Smooth muscle cell (in vitro differentiated cells): ENCODE measurements around the gene CEP120. TPM values are rescaled to one million over a fixed set of nuclear protein-coding genes. Genes with fewer than 3 reads are reported as not detected.
"Not testable (repeated sequence)": the region's sequence is repeated elsewhere in the genome, so short reads cannot be mapped to it uniquely, and the experiment has no call there.

Experiments used
- DNase-seq: peaks from one replicate; lab custom pipeline; 2025; ENCODE audit not compliant: unreplicated experiment; lab: John Stamatoyannopoulos, UW
- H2AFZ ChIP-seq: fragments of 200-600 bp; sonication (generic); 2 replicates; pipeline ENCODE4 v1.6.0; 2016; ENCODE audit warnings: antibody characterized with exemption, low read depth, mild to moderate bottlenecking
- H3F3A ChIP-seq: fragments of 200-600 bp; sonication (generic); 2 replicates; pipeline ENCODE4 v1.6.0; 2017; ENCODE audit warnings: antibody characterized with exemption, low read depth
- H3K27ac ChIP-seq: fragments of 200-600 bp; sonication (generic); 2 replicates; pipeline ENCODE4 v1.5.1; 2016; ENCODE audit warnings: low read depth, mild to moderate bottlenecking
- H3K27me3 ChIP-seq: fragments of 200-600 bp; sonication (generic); 2 replicates; pipeline ENCODE4 v1.6.1; 2016; ENCODE audit warnings: low read depth, mild to moderate bottlenecking
- H3K36me3 ChIP-seq: fragments of 200-600 bp; sonication (generic); 2 replicates; pipeline ENCODE4 v1.5.1; 2016; ENCODE audit warnings: low read depth
- H3K4me1 ChIP-seq: fragments of 200-600 bp; sonication (generic); 2 replicates; pipeline ENCODE4 v1.5.1; 2016; ENCODE audit warnings: low read depth
- H3K4me2 ChIP-seq: fragments of 200-600 bp; sonication (generic); 2 replicates; pipeline ENCODE4 v1.6.0; 2016; ENCODE audit warnings: mild to moderate bottlenecking
- H3K4me3 ChIP-seq: fragments of 200-600 bp; sonication (generic); 2 replicates; pipeline ENCODE4 v1.5.1; 2016; ENCODE audit warnings: mild to moderate bottlenecking
- H3K79me2 ChIP-seq: fragments of 200-600 bp; sonication (generic); 2 replicates; pipeline ENCODE4 v1.6.0; 2016; ENCODE audit warnings: low read depth, mild to moderate bottlenecking
- H3K9ac ChIP-seq: fragments of 200-600 bp; sonication (generic); 2 replicates; pipeline ENCODE4 v1.6.0; 2016; ENCODE audit warnings: low read depth
- H3K9me3 ChIP-seq: fragments of 200-600 bp; sonication (generic); replicated peaks from 2 replicates; pipeline ENCODE4 v1.5.1; 2016; ENCODE audit warnings: low read depth
- H4K20me1 ChIP-seq: fragments of 200-600 bp; sonication (generic); 2 replicates; pipeline ENCODE4 v1.6.0; 2016; ENCODE audit warnings: low read depth
- WGBS: methylation state at CpG from one replicate; pipeline ENCODE4 v1.1.7; 2016; ENCODE audit warnings: low lambda C conversion rate; 5-methylcytosine and 5-hydroxymethylcytosine counted together
- polyA plus RNA-seq: library from polyadenylated mRNA; unstranded; fragments of >200 nt; fragmentation: Nextera tagmentation; extraction: Ambion mirVana; gene quantifications from 2 replicates; pipeline ENCODE4 v1.2.1, GENCODE V29; 2016
- total RNA-seq: library from RNA; depleted of rRNA; stranded (reverse); fragments of >200 nt; gene quantifications from 2 replicates; pipeline ENCODE4 v1.2.3, GENCODE V29; 2014
- TF ChIP-seq, protein P1 (sequence below): fragments of 200-600 bp; sonication (generic); IDR thresholded peaks from 2 replicates; pipeline ENCODE4 v1.5.1; 2017; ENCODE audit warnings: borderline replicate concordance, mild to moderate bottlenecking, antibody characterized with exemption; ENCODE audit not compliant: insufficient read depth, poor library complexity, severe bottlenecking

Gene CEP120
- total and polyA plus RNA-seq, 2 experiments from 2014 or later = 6.5 to 30.2 TPM

DNA sequence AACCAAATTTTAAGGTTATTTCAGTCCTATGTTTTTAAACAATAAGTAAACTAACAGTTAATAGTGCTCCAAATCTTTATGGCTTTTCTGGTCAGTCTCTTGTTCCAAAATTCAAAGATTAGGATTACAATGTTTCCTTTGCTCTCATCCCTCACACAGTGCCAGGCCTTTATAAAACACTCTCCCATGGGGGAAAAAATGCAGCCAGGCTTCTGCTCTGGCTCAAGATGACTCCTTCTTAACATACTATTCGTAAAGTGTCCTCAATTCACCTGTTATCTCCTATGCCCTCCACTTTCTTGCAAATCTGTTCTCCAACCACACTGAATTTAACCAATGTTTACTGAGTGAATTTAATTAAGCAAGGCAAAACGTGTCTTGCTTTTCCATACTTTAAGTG is 1.4 kb downstream of the CEP120 start:
- 19% methylated on average over 2 of the region's 2 CpGs for WGBS
- Histone ChIP-seq H3K27ac (no peak overlapping the region), H3K4me3 (peak overlapping the region; percentile 87), H3K79me2 (peaks cover 32% of the 10 kb centered on the region), H3K4me1 (peaks cover 14% of the 10 kb centered on the region), H3K9ac (no peak overlapping the region), H4K20me1 (no peaks in the 10 kb centered on the region), H3K27me3 (no peaks in the 10 kb centered on the region), H3K9me3 (no peaks in the 10 kb centered on the region), H2AFZ (no peak overlapping the region), H3F3A (no peaks in the 10 kb centered on the region), H3K4me2 (peak overlapping the region; percentile 98), H3K36me3 (peaks cover 3% of the 10 kb centered on the region)
- no peak for DNase-seq
- TF ChIP-seq, protein P1, sequence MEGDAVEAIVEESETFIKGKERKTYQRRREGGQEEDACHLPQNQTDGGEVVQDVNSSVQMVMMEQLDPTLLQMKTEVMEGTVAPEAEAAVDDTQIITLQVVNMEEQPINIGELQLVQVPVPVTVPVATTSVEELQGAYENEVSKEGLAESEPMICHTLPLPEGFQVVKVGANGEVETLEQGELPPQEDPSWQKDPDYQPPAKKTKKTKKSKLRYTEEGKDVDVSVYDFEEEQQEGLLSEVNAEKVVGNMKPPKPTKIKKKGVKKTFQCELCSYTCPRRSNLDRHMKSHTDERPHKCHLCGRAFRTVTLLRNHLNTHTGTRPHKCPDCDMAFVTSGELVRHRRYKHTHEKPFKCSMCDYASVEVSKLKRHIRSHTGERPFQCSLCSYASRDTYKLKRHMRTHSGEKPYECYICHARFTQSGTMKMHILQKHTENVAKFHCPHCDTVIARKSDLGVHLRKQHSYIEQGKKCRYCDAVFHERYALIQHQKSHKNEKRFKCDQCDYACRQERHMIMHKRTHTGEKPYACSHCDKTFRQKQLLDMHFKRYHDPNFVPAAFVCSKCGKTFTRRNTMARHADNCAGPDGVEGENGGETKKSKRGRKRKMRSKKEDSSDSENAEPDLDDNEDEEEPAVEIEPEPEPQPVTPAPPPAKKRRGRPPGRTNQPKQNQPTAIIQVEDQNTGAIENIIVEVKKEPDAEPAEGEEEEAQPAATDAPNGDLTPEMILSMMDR = no peak

DNA sequence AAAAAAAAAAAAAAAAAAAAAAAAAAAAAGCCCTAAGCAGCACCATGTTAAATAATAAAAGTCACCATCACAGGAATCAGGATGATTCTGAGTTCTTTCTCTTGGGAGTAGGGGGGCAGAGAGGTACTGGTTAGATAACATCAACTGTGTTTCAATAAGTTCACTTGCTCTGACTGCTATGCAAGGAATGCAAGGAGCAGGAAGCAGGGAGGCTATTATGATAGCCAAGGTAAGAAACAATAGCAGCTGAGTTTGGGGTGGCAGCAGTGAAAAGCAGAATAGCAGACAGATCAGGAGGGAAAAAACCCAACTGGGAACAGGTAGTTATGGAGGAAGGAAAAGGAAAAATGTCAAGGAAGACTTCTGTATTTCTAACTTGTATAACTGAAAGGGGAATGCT is 8.2 kb downstream of the CEP120 start:
- TF ChIP-seq, protein P1 = no peak
- H3K79me2 ChIP-seq = peaks cover 10% of the 10 kb centered on the region
- DNase-seq = no peak
- H3K9me3 ChIP-seq = no peaks in the 10 kb centered on the region
- H3K9ac ChIP-seq = no peak overlapping the region
- H3F3A ChIP-seq = no peaks in the 10 kb centered on the region
- no peak overlapping the region for H3K27ac ChIP-seq
- H3K36me3 ChIP-seq = peaks cover 3% of the 10 kb centered on the region
- no peaks in the 10 kb centered on the region for H3K4me1 ChIP-seq
- no peak overlapping the region for H3K4me3 ChIP-seq
- no peak overlapping the region for H2AFZ ChIP-seq
- H3K27me3 ChIP-seq = no peaks in the 10 kb centered on the region
- no peak overlapping the region for H3K4me2 ChIP-seq
- H4K20me1 ChIP-seq = no peaks in the 10 kb centered on the region

DNA sequence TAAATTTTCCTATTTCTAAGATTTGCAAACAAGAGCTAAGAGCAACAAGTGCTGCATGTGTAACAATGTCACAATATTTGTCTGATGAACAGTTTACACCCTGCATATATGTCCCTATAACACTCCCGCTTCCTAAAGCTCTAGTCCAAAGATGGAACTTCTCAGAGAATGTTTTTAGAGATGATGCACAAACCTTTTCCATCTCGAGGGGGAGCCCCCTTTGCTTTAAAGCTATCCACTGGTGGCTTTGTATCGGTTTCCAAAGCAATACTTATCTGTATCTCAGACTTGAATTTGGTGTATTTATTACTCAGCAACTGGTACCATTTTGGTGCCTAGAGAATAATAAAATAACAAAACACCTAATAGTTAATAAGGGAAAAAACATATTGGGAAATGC is 11.0 kb downstream of the CEP120 start:
- no peaks in the 10 kb centered on the region for H3K27me3 ChIP-seq
- no peaks in the 10 kb centered on the region for H3K4me1 ChIP-seq
- H3K27ac ChIP-seq = no peak overlapping the region
- peaks cover 7% of the 10 kb centered on the region for H4K20me1 ChIP-seq
- DNase-seq = no peak
- H3K9ac ChIP-seq = no peak overlapping the region
- no peak overlapping the region for H3K4me2 ChIP-seq
- no peaks in the 10 kb centered on the region for H3K9me3 ChIP-seq
- no peaks in the 10 kb centered on the region for H3F3A ChIP-seq
- no peak overlapping the region for H2AFZ ChIP-seq
- no peaks in the 10 kb centered on the region for H3K36me3 ChIP-seq
- WGBS = 97% methylated on average over 3 of the region's 3 CpGs
- H3K4me3 ChIP-seq = no peak overlapping the region
- peaks cover 5% of the 10 kb centered on the region for H3K79me2 ChIP-seq
- TF ChIP-seq, protein P1 = no peak

DNA sequence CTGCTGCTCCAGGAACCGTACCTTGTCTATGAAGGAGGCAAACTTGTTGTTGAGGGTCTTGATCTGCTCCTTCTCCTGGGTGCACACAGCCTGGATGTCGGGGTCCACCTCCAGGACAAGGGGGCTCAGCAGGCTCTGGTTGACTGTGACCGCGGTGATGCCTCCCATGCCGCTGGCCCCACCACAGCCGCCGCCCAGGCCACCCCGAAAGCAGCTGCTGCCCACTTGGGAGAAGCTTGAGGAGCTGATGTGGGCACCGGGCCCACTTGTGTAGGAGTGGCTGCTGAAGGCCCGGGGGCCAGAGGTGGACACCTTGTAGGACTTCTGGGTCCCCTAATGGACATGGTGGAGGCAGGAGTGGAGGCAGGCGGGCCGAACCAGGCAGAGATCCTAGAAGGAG is 21.2 kb downstream of the CEP120 start:
- not testable (repeated sequence) for DNase-seq, H3K27ac ChIP-seq, H3K79me2 ChIP-seq, H3K9me3 ChIP-seq, H3K9ac ChIP-seq, H3K4me3 ChIP-seq, H4K20me1 ChIP-seq, H3K4me2 ChIP-seq, H3K27me3 ChIP-seq, H2AFZ ChIP-seq, H3F3A ChIP-seq, H3K4me1 ChIP-seq, H3K36me3 ChIP-seq
- 90% methylated on average over 12 of the region's 12 CpGs for WGBS
